Breast epithelium (tissue), 4 donors: ENCODE measurements around the gene TRIM8. TPM values are rescaled to one million over a fixed set of nuclear protein-coding genes. Genes with fewer than 3 reads are reported as not detected.
A peak's percentile ranks its signal among the peaks of the same experiment; 100 is the strongest.

Experiments
- DNase-seq, 2 donors: peaks; one replicate each; pipeline ENCODE4 v3.0.0-alpha.2; 2019; ENCODE audit warnings: low spot score in 2 of 2
- H3K27ac ChIP-seq, 2 donors: fragments of 200-600 bp; sonication (generic) in 1 of 2; one replicate each; pipeline ENCODE4 v1.5.1; 2016 to 2019; ENCODE audit warnings: mild to moderate bottlenecking in 1 of 2
- H3K27me3 ChIP-seq, 2 donors: fragments of 200-600 bp; sonication (generic) in 1 of 2; one replicate each; pipeline versions ENCODE4 v1.5.1 to v1.6.0; 2017 to 2019; ENCODE audit warnings: control low read depth in 1 of 2, mild to moderate bottlenecking in 1 of 2
- H3K36me3 ChIP-seq: fragments of 200-600 bp; one replicate; pipeline ENCODE4 v1.5.1; 2019
- H3K4me1 ChIP-seq, 2 donors: fragments of 200-600 bp; sonication (generic); one replicate each; pipeline ENCODE4 v1.5.1; 2016 to 2019; ENCODE audit warnings: control low read depth in 1 of 2
- H3K4me3 ChIP-seq, 3 donors: fragments of 200-600 bp; sonication (generic); 1 replicate in 2 of 3; 2 replicates in 1 of 3; pipeline ENCODE4 v1.5.1; 2016 to 2019; ENCODE audit warnings: mild to moderate bottlenecking in 3 of 3, moderate library complexity in 2 of 3
- H3K9me3 ChIP-seq, 2 donors: fragments of 200-600 bp; sonication (generic) in 1 of 2; one replicate each; pipeline ENCODE4 v1.5.1; 2016 to 2019; ENCODE audit warnings: control low read depth in 1 of 2
- POLR2A ChIP-seq: fragments of 450-650 bp; IDR thresholded peaks from one replicate; pipeline ENCODE4 v1.6.1; 2016; ENCODE audit warnings: antibody characterized with exemption, mild to moderate bottlenecking, moderate library complexity
- POLR2AphosphoS5 ChIP-seq, 3 donors: sonication (generic); formaldehyde crosslinking; IDR thresholded peaks; one replicate each; pipeline ENCODE4 v1.6.1; 2017; ENCODE audit warnings: antibody characterized with exemption in 3 of 3
- intact Hi-C: fragments of 100-400 bp; cut with DNase I; formaldehyde crosslinking; loops from one replicate; pipeline ENCODE4 v1.15.1; 2023; ENCODE audit warnings: low total_unique reads
- total RNA-seq, 3 donors: library from RNA; depleted of rRNA; stranded (reverse); fragments of >200 nt; gene quantifications; one replicate each; pipeline ENCODE4 v1.1.0, GENCODE V29; 2016
- TF ChIP-seq, protein P1 (sequence below), 3 donors: fragments of 450-650 bp; IDR thresholded peaks; one replicate each; pipeline ENCODE4 v1.5.1; 2016 to 2017; ENCODE audit warnings: antibody characterized with exemption in 3 of 3, mild to moderate bottlenecking in 3 of 3, moderate library complexity in 3 of 3

TRIM8 gene
- total RNA-seq, 3 donors from 2014 or later: 74.6 to 128 (median 88.8) TPM

DNA sequence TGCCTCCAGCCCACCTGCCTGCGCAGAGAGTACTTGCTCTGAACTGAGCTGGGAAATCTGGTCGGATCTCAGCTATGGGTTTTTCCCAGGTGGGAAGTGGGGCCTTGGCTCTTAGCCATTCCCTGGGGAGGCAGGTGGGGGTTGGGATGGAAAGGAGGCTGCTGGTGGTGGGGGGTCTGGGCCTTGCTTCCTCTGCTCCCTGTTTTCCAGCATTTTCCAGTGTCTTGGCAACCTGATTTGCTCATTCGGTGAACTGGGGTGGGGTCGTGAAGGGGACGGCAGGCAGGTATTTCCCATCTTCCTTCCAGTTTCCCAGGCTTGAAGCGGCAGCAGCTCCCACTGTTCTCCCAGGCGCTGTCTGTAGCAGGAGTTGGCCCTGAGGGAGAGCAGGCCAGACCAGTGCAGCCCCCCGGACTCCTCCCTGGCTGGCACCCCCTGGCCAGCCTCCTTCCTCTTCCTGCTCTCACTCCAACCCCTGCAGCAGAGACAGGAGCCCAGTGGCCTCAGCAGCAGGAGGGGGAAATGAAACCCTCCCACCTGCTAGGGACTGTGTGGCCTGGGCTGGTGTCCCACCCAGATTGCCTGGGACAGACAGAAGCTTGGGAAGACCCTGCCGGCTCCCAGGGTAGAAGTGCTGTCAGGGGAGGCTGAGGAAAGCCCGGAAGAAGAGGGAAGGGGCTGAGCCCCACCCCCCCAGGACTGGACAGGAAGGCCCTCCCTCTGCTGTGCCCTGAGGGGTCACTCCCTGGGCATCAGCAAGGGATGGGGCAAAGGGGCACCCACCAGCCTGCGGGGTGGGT lies 6.6 kb downstream of the TRIM8 start:
- Histone ChIP-seq H3K4me3 (peak overlapping the region in 1 of 3 donors; percentile 92), H3K36me3 (no peaks in the 10 kb centered on the region), H3K27me3 (no peaks in the 10 kb centered on the region), H3K27ac (peak overlapping the region; percentile 62 to 100), H3K9me3 (no peaks in the 10 kb centered on the region), H3K4me1 (peaks cover 10 to 52% of the 10 kb centered on the region in 2 donors)
- DNase-seq: no peak
- intact Hi-C loops: no loop called here
- TF ChIP-seq POLR2AphosphoS5 (IDR thresholded peaks at IDR 0.05) (no peak), POLR2A (no peak)
- TF ChIP-seq, protein P1, sequence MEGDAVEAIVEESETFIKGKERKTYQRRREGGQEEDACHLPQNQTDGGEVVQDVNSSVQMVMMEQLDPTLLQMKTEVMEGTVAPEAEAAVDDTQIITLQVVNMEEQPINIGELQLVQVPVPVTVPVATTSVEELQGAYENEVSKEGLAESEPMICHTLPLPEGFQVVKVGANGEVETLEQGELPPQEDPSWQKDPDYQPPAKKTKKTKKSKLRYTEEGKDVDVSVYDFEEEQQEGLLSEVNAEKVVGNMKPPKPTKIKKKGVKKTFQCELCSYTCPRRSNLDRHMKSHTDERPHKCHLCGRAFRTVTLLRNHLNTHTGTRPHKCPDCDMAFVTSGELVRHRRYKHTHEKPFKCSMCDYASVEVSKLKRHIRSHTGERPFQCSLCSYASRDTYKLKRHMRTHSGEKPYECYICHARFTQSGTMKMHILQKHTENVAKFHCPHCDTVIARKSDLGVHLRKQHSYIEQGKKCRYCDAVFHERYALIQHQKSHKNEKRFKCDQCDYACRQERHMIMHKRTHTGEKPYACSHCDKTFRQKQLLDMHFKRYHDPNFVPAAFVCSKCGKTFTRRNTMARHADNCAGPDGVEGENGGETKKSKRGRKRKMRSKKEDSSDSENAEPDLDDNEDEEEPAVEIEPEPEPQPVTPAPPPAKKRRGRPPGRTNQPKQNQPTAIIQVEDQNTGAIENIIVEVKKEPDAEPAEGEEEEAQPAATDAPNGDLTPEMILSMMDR (IDR thresholded peaks at IDR 0.05): no peak

DNA sequence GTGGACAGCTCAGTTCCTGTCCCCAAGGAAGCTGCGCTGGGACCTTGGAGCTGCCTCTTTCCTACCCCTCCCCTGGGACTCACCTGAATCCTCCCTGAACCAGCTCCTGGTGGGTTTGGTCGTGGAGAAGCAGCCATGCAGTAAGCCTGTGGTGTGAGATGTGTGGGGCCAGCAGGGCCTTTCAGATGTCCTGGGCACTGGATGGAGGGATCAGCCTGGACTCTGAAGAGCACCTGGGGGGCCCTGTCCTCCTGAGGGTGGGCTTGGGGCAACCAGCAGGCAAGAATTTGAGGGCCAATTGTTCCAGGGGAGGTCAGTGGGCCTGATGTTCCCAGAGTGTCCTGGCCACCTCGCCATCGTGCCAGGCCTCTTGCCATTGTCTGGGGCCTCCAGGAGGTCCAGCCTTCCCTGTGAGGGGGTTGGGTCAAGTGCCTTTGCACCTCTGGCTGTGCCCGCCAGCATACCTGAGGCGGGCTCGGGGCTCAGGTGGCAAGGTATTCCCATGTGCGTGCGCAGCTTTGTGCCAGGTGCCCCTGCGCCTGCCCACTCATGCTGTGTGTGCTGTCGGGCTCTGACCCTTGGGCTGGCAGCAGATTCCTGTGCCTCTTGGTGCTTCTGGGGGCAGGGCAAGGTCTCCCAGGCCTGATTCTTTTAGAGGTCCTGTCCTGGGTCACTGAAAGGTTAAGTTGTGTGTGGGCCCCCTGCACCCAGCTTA lies 7.3 kb downstream of the TRIM8 start:
- TF ChIP-seq POLR2A (no peak), POLR2AphosphoS5 (IDR thresholded peaks at IDR 0.05) (no peak)
- Histone ChIP-seq H3K4me1 (peaks cover 10 to 52% of the 10 kb centered on the region in 2 donors), H3K9me3 (no peaks in the 10 kb centered on the region), H3K27ac (peak overlapping the region; percentile 62 to 100), H3K4me3 (peak overlapping the region in 1 of 3 donors; percentile 15), H3K36me3 (no peaks in the 10 kb centered on the region), H3K27me3 (no peaks in the 10 kb centered on the region)
- intact Hi-C loops: no loop called here
- no peak for DNase-seq

DNA sequence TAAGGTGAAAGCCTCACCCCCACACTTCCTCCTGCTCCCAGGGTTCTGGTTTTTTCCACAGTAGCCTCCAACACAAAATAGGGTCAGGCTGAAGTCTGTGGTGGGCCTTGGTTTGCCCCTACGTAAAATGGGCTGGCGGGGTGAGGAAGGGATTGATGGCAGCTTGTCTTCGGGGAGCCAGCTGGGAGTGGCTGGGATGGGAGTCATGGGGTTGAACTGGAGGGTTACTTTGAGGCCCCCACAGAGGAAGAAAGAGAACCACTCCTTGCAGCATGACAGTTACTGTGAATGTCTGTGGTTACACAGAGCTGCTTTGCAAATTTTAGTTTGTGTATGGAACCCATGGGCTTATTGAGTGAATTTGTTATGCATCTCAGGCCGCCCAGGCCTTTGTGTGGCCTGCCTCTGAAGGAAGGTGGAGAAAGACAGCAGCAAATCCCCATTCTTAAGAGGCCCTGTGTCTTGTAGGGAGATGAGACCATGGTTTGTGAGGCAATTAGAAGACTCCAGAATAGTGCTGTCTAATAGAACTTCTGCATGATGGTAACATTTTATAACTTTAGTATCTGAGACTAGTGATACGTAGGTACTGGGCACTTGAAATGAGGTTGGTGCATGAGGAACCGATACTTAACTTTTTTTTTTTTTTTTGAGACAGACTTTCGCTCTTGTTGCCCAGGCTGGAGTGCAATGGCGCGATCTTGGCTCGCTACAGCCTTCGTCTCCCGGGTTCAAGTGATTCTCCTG lies 8.1 kb downstream of the TRIM8 start:
- no peaks in the 10 kb centered on the region for H3K27me3 ChIP-seq
- no peaks in the 10 kb centered on the region for H3K9me3 ChIP-seq
- H3K36me3 ChIP-seq: no peaks in the 10 kb centered on the region
- intact Hi-C loops: no loop called here
- H3K4me3 ChIP-seq: no peak overlapping the region
- peak overlapping the region; percentile 62 to 100 for H3K27ac ChIP-seq
- no peak for DNase-seq
- TF ChIP-seq POLR2A (no peak), POLR2AphosphoS5 (IDR thresholded peaks at IDR 0.05) (no peak)
- TF ChIP-seq, protein P1 (IDR thresholded peaks at IDR 0.05): no peak
- peaks cover 14 to 45% of the 10 kb centered on the region in 2 donors for H3K4me1 ChIP-seq

DNA sequence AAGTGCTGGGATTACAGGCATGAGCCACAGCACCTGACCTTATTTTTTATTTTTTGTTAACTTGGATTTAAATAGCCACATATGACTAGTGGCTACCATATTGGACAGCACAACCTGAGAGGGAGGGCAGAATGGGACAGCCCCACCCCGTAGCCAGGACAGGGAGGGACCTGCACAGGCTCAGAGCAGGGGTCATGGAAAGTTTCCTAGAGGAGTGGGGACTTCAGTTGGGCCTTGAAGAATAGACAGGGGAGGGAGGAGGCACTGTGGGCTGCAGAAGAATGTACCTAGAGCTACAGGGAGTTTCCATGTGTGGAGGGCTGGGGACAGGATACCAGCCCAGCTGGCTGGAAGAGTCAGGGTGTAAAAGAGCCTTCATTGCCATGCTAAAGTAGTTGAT lies 8.8 kb downstream of the TRIM8 start:
- H3K4me3 ChIP-seq: no peak overlapping the region
- no peaks in the 10 kb centered on the region for H3K9me3 ChIP-seq
- no peaks in the 10 kb centered on the region for H3K36me3 ChIP-seq
- TF ChIP-seq POLR2AphosphoS5 (IDR thresholded peaks at IDR 0.05) (no peak), POLR2A (no peak)
- TF ChIP-seq, protein P1 (IDR thresholded peaks at IDR 0.05): no peak
- peak overlapping the region in 1 of 2 donors; percentile 28 for H3K27ac ChIP-seq
- intact Hi-C loops: no loop called here
- no peak for DNase-seq
- peaks cover 17 to 38% of the 10 kb centered on the region in 2 donors for H3K4me1 ChIP-seq
- no peaks in the 10 kb centered on the region for H3K27me3 ChIP-seq

DNA sequence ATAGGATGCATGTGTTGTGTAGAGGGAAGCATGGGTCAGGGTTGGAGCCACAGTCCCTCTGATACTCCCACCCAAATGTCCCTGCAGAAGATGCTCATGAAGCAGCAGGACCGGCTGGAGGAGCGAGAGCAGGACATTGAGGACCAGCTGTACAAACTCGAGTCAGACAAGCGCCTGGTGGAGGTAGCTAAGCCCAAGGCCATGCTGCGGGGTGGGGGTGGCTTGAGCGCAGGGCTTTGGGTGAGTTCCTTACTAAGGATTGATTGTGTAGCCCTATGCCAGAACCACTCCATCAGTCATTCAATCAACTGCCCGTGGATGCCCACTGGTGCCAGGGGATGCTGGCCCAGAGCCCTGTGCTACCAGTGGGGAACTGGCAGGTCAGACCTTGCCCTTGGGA lies 10.3 kb downstream of the TRIM8 start:
- intact Hi-C loops: no loop called here
- Histone ChIP-seq H3K27ac (peak overlapping the region in 1 of 2 donors; percentile 44), H3K9me3 (no peaks in the 10 kb centered on the region), H3K4me1 (peaks cover 14 to 23% of the 10 kb centered on the region in 2 donors), H3K4me3 (no peak overlapping the region), H3K36me3 (no peaks in the 10 kb centered on the region), H3K27me3 (no peaks in the 10 kb centered on the region)
- TF ChIP-seq POLR2AphosphoS5 (IDR thresholded peaks at IDR 0.05) (no peak), POLR2A (no peak)
- TF ChIP-seq, protein P1 (IDR thresholded peaks at IDR 0.05): no peak
- no peak for DNase-seq
